GM21367 (cell line): ENCODE data around the gene ATP8A2.

ENCODE experiments used
- ATAC-seq: cut with Tn5 transposase; IDR thresholded peaks from one replicate; pipeline ENCODE4 v1.9.1; 2021; ENCODE audit not compliant: unreplicated experiment

The ATP8A2 gene

GRCh38 chr13:25987987-25988386, 616.2 kb downstream of the ATP8A2 start:
- no peak for ATAC-seq

- no peak for ATAC-seq
Observed at GRCh38 chr13:25988661-25989060, 616.9 kb downstream of the ATP8A2 start.

DNA sequence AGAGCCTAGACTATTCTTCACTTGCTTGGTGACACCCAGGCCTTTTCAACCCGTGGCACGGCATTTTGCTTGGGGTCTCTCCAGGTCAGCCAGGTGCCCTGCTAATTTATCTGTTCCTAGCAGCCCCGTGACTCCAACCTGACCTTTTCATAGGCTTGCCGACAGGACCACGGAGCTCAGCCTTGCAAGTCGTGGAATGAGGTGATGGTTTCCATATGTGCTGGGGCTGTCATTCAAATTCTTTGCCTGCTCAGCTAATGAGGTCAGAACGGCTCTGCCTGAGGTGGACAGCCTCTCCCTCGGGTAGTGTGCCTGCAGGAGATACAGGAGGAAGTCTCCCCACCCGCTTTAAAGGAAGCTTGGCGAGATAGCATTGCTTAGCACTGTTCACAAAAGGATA, 619.0 kb downstream of the ATP8A2 start:
- ATAC-seq = no peak

GRCh38 chr13:25992076-25992475, 620.3 kb downstream of the ATP8A2 start:
- no peak for ATAC-seq

DNA sequence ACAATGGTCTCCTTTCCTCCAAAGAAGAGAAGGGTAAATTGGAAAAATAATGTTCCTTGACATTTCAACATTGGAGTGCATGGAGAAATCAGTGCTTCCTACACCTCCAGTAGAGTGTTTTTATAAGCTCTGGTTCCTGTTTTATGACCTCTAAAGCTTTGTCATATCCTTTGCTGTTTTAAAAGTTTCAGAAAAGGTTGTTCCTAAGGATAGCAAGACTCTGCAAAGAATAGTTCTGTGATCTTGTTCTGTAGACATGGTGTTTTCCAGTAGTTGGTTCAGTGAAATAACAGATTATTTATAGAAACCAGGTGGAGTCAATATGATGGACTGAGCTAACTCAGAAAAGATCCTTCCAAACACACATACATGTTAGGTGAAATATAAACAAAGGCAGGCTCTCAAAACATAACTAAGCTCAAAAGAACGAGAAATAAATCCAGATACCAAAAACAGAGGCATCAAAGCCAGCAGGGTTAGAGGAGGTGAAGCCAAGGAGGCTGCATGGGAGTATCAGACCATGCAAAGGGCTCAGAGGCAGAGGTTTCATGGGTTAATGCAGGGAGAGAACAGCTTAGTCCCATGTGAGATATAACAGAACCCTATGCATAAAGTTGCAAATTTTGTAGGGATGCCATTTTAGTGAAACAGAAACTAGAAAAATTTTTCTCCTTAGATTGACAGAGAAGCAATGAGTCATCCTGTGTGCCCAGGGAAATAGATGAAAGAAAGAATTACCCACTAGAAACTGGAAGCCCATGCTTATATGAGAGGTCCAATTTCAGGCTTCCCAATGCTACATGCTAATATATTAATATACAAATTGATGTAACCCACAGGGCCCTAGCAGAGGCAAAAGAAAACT, 635.7 kb downstream of the ATP8A2 start:
- ATAC-seq = no peak

- no peak for ATAC-seq
Observed at GRCh38 chr13:26010487-26011207, 638.9 kb downstream of the ATP8A2 start.

- no peak for ATAC-seq
Observed at GRCh38 chr13:26011208-26011573, 639.4 kb downstream of the ATP8A2 start.

- ATAC-seq = no peak
Observed at GRCh38 chr13:26011996-26012821, 640.4 kb downstream of the ATP8A2 start.

- ATAC-seq = no peak
Observed at GRCh38 chr13:26012995-26013394, 641.2 kb downstream of the ATP8A2 start.

GRCh38 chr13:26015271-26016125, 643.7 kb downstream of the ATP8A2 start:
- no peak for ATAC-seq

- ATAC-seq = no peak
Observed at GRCh38 chr13:26016189-26016588, 644.4 kb downstream of the ATP8A2 start.

- ATAC-seq = no peak
Observed at GRCh38 chr13:26017196-26017921, 645.6 kb downstream of the ATP8A2 start.

DNA sequence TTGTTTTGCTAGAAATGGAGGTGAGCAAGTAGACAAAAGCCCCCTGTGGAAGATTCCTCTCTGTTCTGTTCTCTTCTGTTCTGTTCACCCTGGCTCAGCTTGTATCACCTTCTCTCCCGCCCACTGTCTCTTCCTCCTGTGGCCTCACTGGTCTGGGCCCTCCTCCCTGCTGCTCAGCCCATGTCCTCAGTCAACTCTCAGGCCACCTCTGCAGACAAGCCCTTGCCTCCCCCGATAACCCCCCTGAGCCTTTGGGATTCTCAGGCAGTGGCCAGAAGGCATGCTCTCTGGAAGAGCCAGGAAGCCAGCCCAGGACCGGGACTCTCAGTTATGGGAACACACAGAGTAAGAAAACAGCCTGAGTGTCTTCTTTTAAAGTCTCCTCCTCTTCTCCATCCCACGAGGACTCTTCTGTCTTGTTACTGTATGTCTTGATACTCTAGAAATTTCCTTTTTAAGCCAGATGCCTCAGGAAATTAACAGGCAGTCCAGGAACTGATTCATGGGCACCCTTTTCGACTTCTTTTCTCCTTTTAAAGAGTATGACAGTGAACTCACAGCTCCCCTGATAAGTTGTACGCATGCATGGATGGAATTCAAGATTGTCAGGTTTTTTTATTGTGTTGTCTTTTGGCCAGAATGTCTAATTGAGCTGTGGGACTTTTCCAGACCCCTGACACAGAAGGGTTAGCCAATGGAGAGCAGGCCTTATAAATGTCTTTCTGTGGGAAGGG, 646.3 kb downstream of the ATP8A2 start:
- no peak for ATAC-seq

DNA sequence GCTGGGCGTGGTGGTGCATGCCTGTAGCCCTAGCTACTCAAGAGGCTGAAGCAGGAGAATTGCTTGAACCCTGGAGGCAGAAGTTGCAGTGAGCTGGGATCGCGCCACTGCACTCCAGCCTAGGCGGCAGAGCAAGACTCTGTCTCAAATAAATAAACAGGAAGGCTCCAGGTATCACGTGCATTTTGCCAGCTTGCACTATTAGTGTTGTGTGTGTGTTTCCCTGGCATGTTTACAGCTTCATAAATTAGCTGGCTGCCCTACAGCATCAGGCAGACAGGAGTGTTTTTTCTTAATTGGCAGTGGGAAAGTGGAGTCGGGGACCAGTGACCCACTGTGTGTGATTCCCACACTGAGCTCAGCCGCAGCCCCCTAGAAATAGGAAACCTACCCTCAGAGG, 647.5 kb downstream of the ATP8A2 start:
- ATAC-seq = no peak

DNA sequence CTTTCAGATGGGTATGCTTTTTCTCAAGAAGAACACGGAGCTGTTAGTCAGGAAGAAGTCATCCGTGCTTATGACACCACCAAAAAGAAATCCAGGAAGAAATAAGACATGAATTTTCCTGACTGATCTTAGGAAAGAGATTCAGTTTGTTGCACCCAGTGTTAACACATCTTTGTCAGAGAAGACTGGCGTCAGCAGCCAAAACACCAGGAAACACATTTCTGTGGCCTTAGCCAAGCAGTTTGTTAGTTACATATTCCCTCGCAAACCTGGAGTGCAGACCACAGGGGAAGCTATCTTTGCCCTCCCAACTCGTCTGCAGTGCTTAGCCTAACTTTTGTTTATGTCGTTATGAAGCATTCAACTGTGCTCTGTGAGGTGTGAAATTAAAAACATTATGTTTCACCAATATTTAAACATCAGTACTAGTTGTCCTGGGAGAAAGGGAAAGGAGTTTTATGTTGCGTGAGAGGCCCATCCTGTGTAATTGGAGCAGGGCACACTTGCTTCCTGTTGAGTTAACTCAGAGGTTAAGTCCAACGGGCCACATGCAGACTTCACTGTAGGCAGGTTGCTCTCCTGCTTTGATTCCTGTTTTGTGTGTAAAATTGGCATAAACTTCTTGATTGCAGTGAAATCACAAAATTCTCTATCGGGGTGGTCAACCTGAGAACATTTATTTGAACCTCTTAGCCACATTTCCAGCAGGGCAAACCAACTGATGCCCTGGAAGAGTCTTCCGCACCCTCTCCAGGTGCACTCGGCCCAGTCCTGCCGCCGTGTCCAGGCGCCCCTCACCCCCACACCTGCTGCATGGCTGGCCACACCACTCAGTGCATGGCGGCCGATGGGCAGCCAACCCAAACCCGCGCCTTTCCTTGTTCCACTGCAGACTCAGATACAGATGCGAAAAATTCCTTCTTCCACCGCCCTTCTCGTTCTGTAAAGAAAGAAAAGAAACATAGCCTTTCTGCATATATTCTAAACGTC, 648.4 kb downstream of the ATP8A2 start:
- no peak for ATAC-seq

- no peak for ATAC-seq
Observed at GRCh38 chr13:26020891-26021290, 649.1 kb downstream of the ATP8A2 start.

DNA sequence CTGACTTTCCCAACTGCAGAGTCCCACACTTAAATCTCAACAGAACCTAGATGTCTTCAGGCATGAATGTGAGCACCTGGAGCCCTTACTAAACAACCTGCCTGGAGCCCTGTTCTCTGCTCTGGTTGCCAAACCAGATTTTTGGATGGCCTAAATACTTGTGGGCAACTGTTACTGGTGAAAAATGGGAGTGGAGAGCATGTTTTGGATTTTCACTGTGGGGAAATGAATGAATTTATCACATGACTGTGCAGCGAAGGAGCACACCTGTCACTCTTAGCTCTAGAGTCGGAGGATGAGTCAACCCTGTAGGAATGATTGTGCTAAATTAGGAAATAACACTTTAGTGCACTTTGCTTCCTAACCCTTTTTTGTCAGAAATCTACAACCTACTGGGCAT, 649.7 kb downstream of the ATP8A2 start:
- ATAC-seq = no peak

- ATAC-seq = no peak
Observed at GRCh38 chr13:26021956-26022355, 650.2 kb downstream of the ATP8A2 start.
